Measurements from ENCODE around the gene TLR5. TPM values are rescaled to one million over a fixed set of nuclear protein-coding genes. Genes with fewer than 3 reads are reported as not detected.

Gene TLR5
- total and polyA plus RNA-seq, 2 experiments from 2014 or later: 2.0 to 2.1 TPM

GRCh38 chr1:223068900-223069665 is 74.0 kb downstream of the TLR5 start:
- no peaks in the 10 kb centered on the region for H3K27me3 ChIP-seq
- no peak overlapping the region for H3K4me3 ChIP-seq
- H3K36me3 ChIP-seq: no peaks in the 10 kb centered on the region
- H3K4me1 ChIP-seq (ENCODE audit: low read depth): no peaks in the 10 kb centered on the region
- no peak overlapping the region for H3K27ac ChIP-seq
- no peak for DNase-seq (ENCODE audit: low read depth in 1 of 2, low spot score in 1 of 2)
- no peaks in the 10 kb centered on the region for H3K9me3 ChIP-seq (ENCODE audit: low read depth)
- TF ChIP-seq CTCF (IDR thresholded peaks at IDR 0.05; ENCODE audit: low read depth, low read length): no peak

GRCh38 chr1:223067914-223068313 is 75.1 kb downstream of the TLR5 start:
- TF ChIP-seq CTCF (IDR thresholded peaks at IDR 0.05; ENCODE audit: low read depth, low read length): no peak
- H3K27me3 ChIP-seq: no peaks in the 10 kb centered on the region
- H3K27ac ChIP-seq: no peak overlapping the region
- no peaks in the 10 kb centered on the region for H3K36me3 ChIP-seq
- no peaks in the 10 kb centered on the region for H3K9me3 ChIP-seq (ENCODE audit: low read depth)
- DNase-seq (ENCODE audit: low read depth in 1 of 2, low spot score in 1 of 2): no peak
- no peaks in the 10 kb centered on the region for H3K4me1 ChIP-seq (ENCODE audit: low read depth)
- no peak overlapping the region for H3K4me3 ChIP-seq

GRCh38 chr1:223066415-223066814 is 76.6 kb downstream of the TLR5 start:
- no peak for DNase-seq (ENCODE audit: low read depth in 1 of 2, low spot score in 1 of 2)
- no peak overlapping the region for H3K4me3 ChIP-seq
- TF ChIP-seq CTCF (IDR thresholded peaks at IDR 0.05; ENCODE audit: low read depth, low read length): no peak
- no peaks in the 10 kb centered on the region for H3K27me3 ChIP-seq
- no peaks in the 10 kb centered on the region for H3K4me1 ChIP-seq (ENCODE audit: low read depth)
- no peaks in the 10 kb centered on the region for H3K9me3 ChIP-seq (ENCODE audit: low read depth)
- no peaks in the 10 kb centered on the region for H3K36me3 ChIP-seq
- H3K27ac ChIP-seq: no peak overlapping the region

DNA sequence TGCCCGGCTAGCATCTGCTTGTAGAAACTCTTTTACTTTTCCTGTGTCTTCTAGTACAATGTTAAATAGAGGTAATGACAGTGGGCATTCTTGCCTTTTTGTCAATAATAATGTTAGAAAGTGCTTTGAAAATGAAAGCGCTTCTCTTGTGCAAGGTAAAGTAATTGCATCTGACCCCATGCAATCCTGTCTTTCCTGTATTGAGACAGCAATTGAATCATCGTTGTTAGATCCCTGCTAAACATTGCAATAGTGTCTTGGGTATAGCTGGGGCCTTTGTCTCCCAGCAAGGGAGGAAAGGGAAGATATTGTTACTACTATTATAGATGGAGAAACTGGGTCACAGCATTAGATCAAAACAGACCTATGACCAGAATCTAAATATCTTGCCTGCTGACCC is 80.9 kb downstream of the TLR5 start:
- TF ChIP-seq CTCF (IDR thresholded peaks at IDR 0.05; ENCODE audit: low read depth, low read length): no peak
- no peak overlapping the region for H3K27ac ChIP-seq
- H3K4me1 ChIP-seq (ENCODE audit: low read depth): no peaks in the 10 kb centered on the region
- no peak overlapping the region for H3K4me3 ChIP-seq
- no peak for DNase-seq (ENCODE audit: low read depth in 1 of 2, low spot score in 1 of 2)
- no peaks in the 10 kb centered on the region for H3K27me3 ChIP-seq
- H3K9me3 ChIP-seq (ENCODE audit: low read depth): no peaks in the 10 kb centered on the region
- no peaks in the 10 kb centered on the region for H3K36me3 ChIP-seq

DNA sequence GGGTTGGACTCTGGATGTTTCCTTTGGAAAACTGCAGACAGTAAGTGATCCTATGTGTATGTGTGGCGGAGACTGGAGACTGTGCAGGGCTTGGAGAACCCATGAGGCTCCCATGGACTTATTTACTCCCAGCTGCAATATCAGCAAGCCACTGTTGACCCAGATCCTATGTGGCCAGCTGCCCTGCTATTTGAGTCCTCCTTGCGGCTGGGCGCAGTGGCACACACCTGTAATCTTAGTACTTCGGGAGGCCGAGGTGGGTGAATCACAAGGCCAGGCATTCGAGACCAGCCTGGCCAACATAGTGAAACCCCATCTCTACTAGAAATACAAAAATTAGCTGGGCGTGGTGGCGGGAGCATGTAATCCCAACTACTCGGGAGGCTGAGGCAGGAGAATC is 83.5 kb downstream of the TLR5 start:
- Histone ChIP-seq H3K4me3 (no peak overlapping the region), H3K4me1 (ENCODE audit: low read depth) (no peaks in the 10 kb centered on the region), H3K27me3 (no peaks in the 10 kb centered on the region), H3K27ac (no peak overlapping the region), H3K9me3 (ENCODE audit: low read depth) (no peaks in the 10 kb centered on the region), H3K36me3 (no peaks in the 10 kb centered on the region)
- no peak for DNase-seq (ENCODE audit: low read depth in 1 of 2, low spot score in 1 of 2)
- no peak for TF ChIP-seq CTCF (IDR thresholded peaks at IDR 0.05; ENCODE audit: low read depth, low read length)

Other genes with a start within 250 kb of the TLR5 start
- 20.9 and 24.8 TPM in 2 replicates for gene SUSD4, start 220.9 kb upstream of the TLR5 start, total RNA-seq
- 31.4 and 31.6 TPM in 2 replicates for gene SUSD4, start 220.9 kb upstream of the TLR5 start, polyA plus RNA-seq